Rectal smooth muscle tissue (tissue), 1 donor: Measurements from ENCODE around the gene TMEM108.

Source experiments
- H3K27ac ChIP-seq: one replicate; pipeline ENCODE4 v1.7.0; 2013; ENCODE audit warnings: low read depth, low read length, inconsistent platforms
- H3K27me3 ChIP-seq: one replicate; pipeline ENCODE4 v1.7.0; 2013; ENCODE audit warnings: low read length; ENCODE audit not compliant: control insufficient read depth, insufficient read depth
- H3K36me3 ChIP-seq: one replicate; pipeline ENCODE4 v1.7.0; 2013; ENCODE audit warnings: low read length; ENCODE audit not compliant: control insufficient read depth, insufficient read depth
- H3K4me1 ChIP-seq: one replicate; pipeline ENCODE4 v1.7.0; 2013; ENCODE audit warnings: low read length; ENCODE audit not compliant: control insufficient read depth, insufficient read depth
- H3K4me3 ChIP-seq: one replicate; pipeline ENCODE4 v1.7.0; 2013; ENCODE audit warnings: low read length
- H3K9ac ChIP-seq: one replicate; pipeline ENCODE4 v1.7.0; 2013; ENCODE audit warnings: low read length

Gene TMEM108

GRCh38 chr3:133380481-133381225 is 342.5 kb downstream of the TMEM108 start:
- Histone ChIP-seq H3K27ac (no peak overlapping the region), H3K4me1 (no peaks in the 10 kb centered on the region), H3K36me3 (no peaks in the 10 kb centered on the region), H3K27me3 (no peaks in the 10 kb centered on the region), H3K4me3 (no peak overlapping the region), H3K9ac (no peak overlapping the region)

DNA sequence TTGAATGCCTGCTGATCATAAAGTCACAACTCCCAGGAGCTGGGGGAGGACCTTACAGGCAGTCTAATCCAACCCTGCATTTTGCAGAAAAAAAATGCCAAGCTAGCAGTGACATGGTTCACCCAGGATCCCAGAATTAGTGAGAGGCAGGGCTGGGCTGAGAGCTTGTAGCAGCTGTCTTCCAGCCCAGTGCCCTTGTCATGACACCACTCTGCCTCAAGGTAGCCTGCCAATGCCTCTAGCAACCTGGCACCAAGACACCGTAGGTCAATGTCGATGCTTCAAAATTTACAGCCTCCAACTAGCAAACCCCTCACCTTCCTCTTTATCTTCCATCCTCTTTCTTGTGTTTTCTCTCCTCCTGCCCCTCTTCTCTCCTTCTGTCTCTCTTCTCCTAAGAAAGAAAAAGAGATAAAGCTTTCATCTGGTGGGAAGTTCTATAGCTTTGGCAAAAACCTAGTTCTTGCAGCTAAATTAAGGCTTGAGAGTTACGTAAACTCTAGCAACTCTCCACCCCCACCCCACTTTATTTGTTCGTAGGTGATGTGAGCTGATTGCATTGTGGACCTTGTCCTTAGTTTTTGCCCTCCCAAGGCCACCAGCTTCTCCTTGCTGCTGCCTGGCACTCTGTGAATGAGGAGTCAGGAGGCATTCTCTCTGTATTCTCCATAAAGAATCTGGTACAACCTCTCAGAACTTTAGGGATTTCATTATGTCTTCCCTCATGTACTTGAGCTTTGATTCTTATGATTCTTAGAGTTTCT is 343.3 kb downstream of the TMEM108 start:
- Histone ChIP-seq H3K36me3 (no peaks in the 10 kb centered on the region), H3K9ac (no peak overlapping the region), H3K27ac (no peak overlapping the region), H3K27me3 (no peaks in the 10 kb centered on the region), H3K4me3 (no peak overlapping the region), H3K4me1 (no peaks in the 10 kb centered on the region)

- Histone ChIP-seq H3K27me3 (no peaks in the 10 kb centered on the region), H3K4me1 (no peaks in the 10 kb centered on the region), H3K9ac (no peak overlapping the region), H3K27ac (no peak overlapping the region), H3K4me3 (no peak overlapping the region), H3K36me3 (no peaks in the 10 kb centered on the region)
These were observed 345.0 kb downstream of the TMEM108 start for GRCh38 chr3:133383175-133383574.

- Histone ChIP-seq H3K36me3 (no peaks in the 10 kb centered on the region), H3K9ac (no peak overlapping the region), H3K4me3 (no peak overlapping the region), H3K27ac (no peak overlapping the region), H3K27me3 (no peaks in the 10 kb centered on the region), H3K4me1 (no peaks in the 10 kb centered on the region)
These were observed 345.6 kb downstream of the TMEM108 start for GRCh38 chr3:133383741-133384140.

- H3K4me1 ChIP-seq = no peaks in the 10 kb centered on the region
- H3K27ac ChIP-seq = no peak overlapping the region
- no peak overlapping the region for H3K9ac ChIP-seq
- no peaks in the 10 kb centered on the region for H3K36me3 ChIP-seq
- no peak overlapping the region for H3K4me3 ChIP-seq
- no peaks in the 10 kb centered on the region for H3K27me3 ChIP-seq
These were observed 346.3 kb downstream of the TMEM108 start for GRCh38 chr3:133384331-133385027.

GRCh38 chr3:133386876-133387275 is 348.7 kb downstream of the TMEM108 start:
- no peak overlapping the region for H3K27ac ChIP-seq
- no peaks in the 10 kb centered on the region for H3K4me1 ChIP-seq
- no peak overlapping the region for H3K4me3 ChIP-seq
- H3K27me3 ChIP-seq = no peaks in the 10 kb centered on the region
- H3K9ac ChIP-seq = no peak overlapping the region
- H3K36me3 ChIP-seq = no peaks in the 10 kb centered on the region

DNA sequence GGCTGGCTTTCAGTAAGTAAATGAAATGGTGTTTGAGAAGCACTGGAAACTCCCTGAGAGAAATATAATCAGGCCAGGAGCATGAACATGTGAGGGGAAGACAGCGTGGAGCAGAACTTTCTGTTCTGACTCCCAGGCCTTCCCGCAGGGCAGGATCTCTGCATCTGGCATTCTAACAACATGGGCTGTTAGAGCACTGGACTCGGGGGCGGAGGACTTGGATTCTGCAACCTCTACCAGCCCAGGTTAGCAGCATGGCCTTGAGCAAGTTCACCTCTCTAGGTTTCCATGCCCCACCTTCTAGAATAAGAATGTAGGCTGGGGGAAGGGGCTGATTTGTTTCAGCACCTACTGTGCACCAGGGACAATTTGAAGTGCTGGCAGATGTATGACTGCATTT is 349.1 kb downstream of the TMEM108 start:
- Histone ChIP-seq H3K36me3 (no peaks in the 10 kb centered on the region), H3K27ac (no peak overlapping the region), H3K9ac (no peak overlapping the region), H3K27me3 (no peaks in the 10 kb centered on the region), H3K4me3 (no peak overlapping the region), H3K4me1 (no peaks in the 10 kb centered on the region)

GRCh38 chr3:133388696-133389395 is 350.7 kb downstream of the TMEM108 start:
- Histone ChIP-seq H3K36me3 (no peaks in the 10 kb centered on the region), H3K9ac (no peak overlapping the region), H3K27me3 (no peaks in the 10 kb centered on the region), H3K4me3 (no peak overlapping the region), H3K4me1 (no peaks in the 10 kb centered on the region), H3K27ac (no peak overlapping the region)

GRCh38 chr3:133390715-133391114 is 352.5 kb downstream of the TMEM108 start:
- no peak overlapping the region for H3K27ac ChIP-seq
- H3K4me1 ChIP-seq = no peaks in the 10 kb centered on the region
- no peak overlapping the region for H3K9ac ChIP-seq
- no peaks in the 10 kb centered on the region for H3K27me3 ChIP-seq
- H3K36me3 ChIP-seq = no peaks in the 10 kb centered on the region
- H3K4me3 ChIP-seq = no peak overlapping the region

DNA sequence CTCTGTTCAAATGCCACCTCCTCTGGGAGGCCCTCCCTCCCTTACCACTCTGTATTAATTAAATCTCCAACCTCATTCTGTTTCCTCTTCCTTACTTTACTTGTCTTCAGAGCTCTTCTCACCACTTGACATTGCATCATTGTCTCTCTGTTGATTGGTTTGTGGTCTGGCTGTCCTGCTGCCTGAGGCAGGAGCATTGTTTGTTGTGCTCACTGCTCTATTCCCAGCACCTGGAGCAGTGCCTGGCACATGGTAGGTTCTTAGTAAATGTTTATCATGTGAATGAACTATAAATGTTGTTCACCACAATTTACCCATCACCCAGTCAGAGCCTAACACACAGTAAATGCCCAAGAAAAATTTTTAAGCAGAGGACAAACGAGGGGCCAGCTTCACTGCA is 355.0 kb downstream of the TMEM108 start:
- H3K4me3 ChIP-seq = no peak overlapping the region
- H3K27ac ChIP-seq = no peak overlapping the region
- no peaks in the 10 kb centered on the region for H3K36me3 ChIP-seq
- no peaks in the 10 kb centered on the region for H3K4me1 ChIP-seq
- no peaks in the 10 kb centered on the region for H3K27me3 ChIP-seq
- H3K9ac ChIP-seq = no peak overlapping the region

DNA sequence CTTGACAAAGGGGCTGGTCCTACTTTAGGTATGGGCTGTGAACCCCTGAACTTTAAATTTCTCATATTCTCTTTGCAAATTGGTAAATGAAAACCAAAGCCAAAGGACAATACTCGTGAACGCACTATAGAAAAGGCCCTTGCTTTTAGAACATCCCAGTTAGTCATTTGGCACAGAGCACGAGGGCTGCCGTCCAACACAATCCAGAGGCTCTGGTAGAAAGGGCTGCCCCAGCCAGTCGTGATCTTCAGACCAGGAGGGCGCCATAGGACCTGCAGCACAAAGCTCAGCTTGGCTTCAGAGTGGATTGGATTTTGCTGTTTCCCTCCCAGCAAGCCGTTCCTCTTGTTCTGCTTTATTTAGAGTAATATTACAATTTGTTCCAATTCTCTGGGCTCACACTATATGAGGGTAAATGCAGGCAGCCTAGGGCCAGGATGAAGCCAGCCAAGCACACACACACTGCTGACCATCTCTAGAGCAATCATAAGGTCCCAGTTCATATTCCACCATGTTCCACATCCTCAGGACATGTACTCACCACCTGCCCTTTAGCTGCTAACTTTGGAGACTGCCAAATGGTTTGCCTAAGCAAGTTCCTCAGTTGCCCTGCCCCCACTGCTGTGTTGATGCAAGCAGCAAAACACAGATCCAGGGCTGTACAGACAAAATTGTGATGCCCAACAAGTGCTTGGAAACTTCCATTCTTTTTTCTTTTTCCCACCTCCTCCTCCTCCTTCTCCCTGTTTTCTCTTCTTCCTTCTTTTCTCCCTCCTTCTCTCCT is 355.7 kb downstream of the TMEM108 start:
- no peak overlapping the region for H3K9ac ChIP-seq
- no peaks in the 10 kb centered on the region for H3K36me3 ChIP-seq
- H3K4me1 ChIP-seq = no peaks in the 10 kb centered on the region
- H3K27ac ChIP-seq = no peak overlapping the region
- no peak overlapping the region for H3K4me3 ChIP-seq
- no peaks in the 10 kb centered on the region for H3K27me3 ChIP-seq
